ENCODE data around the gene CPT1B. TPM values are rescaled to one million over a fixed set of nuclear protein-coding genes. Genes with fewer than 3 reads are reported as not detected.
A peak's percentile ranks its signal among the peaks of the same experiment; 100 is the strongest.

The CPT1B gene
- total and polyA plus RNA-seq, 10 of the 15 experiments (the other 5 are each of a cell fraction or from before 2014, with no cell fraction given): 3.5 to 54.0 (median 21.7) TPM

GRCh38 chr22:50583294-50583861, 5.2 kb upstream of the CPT1B start (continued):
- TF ChIP-seq IKZF1 (conservative IDR thresholded peaks at IDR 0.05): peak; percentile 15; the same call in 1 of the 2 replicates
- peak; percentile 56; the same call in 1 of the 2 replicates for TF ChIP-seq RB1 (IDR thresholded peaks at IDR 0.05; ENCODE audit: borderline replicate concordance)
- TF ChIP-seq ZNF207 (IDR thresholded peaks at IDR 0.05; ENCODE audit: borderline replicate concordance): no peak
- no peak; the same call in 1 of the 2 replicates for TF ChIP-seq NR2F1 (conservative IDR thresholded peaks at IDR 0.05)
- TF ChIP-seq NRF1 (conservative IDR thresholded peaks at IDR 0.05; ENCODE audit: low read depth, low read length): no peak
- TF ChIP-seq ELK1 (IDR thresholded peaks at IDR 0.05; ENCODE audit: low read depth, low read length): no peak
- TF ChIP-seq ZNF592 (IDR thresholded peaks at IDR 0.05): no peak
- TF ChIP-seq ZNF687 (IDR thresholded peaks at IDR 0.05): no peak
- TF ChIP-seq BACH1 (IDR thresholded peaks at IDR 0.05; ENCODE audit: borderline replicate concordance): no peak
- no peak for TF ChIP-seq ZZZ3 (IDR thresholded peaks at IDR 0.05; ENCODE audit: control insufficient read depth, insufficient read length, low read depth)
- TF ChIP-seq MTA2 (IDR thresholded peaks at IDR 0.05; ENCODE audit: low read depth): no peak
- TF ChIP-seq SMAD1 (IDR thresholded peaks at IDR 0.05; ENCODE audit: low read depth, partially characterized antibody): no peak
- TF ChIP-seq CBX3 (IDR thresholded peaks at IDR 0.05; ENCODE audit: borderline replicate concordance, low read depth): no peak
- no peak for TF ChIP-seq RBBP5 (conservative IDR thresholded peaks at IDR 0.05)
- no peak for TF ChIP-seq KLF5 (IDR thresholded peaks at IDR 0.05; ENCODE audit: partially characterized antibody)
- no peak for TF ChIP-seq RFX5 (IDR thresholded peaks at IDR 0.05; ENCODE audit: low read depth, low read length)
- no peak for TF ChIP-seq EGR1 (IDR thresholded peaks at IDR 0.05; ENCODE audit: borderline replicate concordance in 1 of 2, low read depth in 2 of 2, low read length in 2 of 2)
